GM21526 (cell line): Measurements from ENCODE around the gene FXYD2.

Experiments used
- ATAC-seq: cut with Tn5 transposase; IDR thresholded peaks from one replicate; pipeline ENCODE4 v1.9.1; 2021; ENCODE audit warnings: moderate library complexity; ENCODE audit not compliant: unreplicated experiment, low FRiP score

FXYD2 gene

GRCh38 chr11:117859061-117859460 is 34.5 kb upstream of the FXYD2 start:
- no peak for ATAC-seq

- ATAC-seq = no peak
These were observed 33.3 kb upstream of the FXYD2 start for GRCh38 chr11:117857734-117858414.

- ATAC-seq = no peak
These were observed 31.5 kb upstream of the FXYD2 start for GRCh38 chr11:117855912-117856651.

GRCh38 chr11:117855186-117855845 is 30.8 kb upstream of the FXYD2 start:
- no peak for ATAC-seq

- ATAC-seq = no peak
These were observed 27.8 kb upstream of the FXYD2 start for GRCh38 chr11:117852309-117852708.

- ATAC-seq = no peak
These were observed 27.3 kb upstream of the FXYD2 start for GRCh38 chr11:117851852-117852251.

GRCh38 chr11:117851106-117851505 is 26.6 kb upstream of the FXYD2 start:
- no peak for ATAC-seq

- ATAC-seq = no peak
These were observed 25.4 kb upstream of the FXYD2 start for GRCh38 chr11:117849781-117850414.

- ATAC-seq = no peak
These were observed 19.3 kb upstream of the FXYD2 start for GRCh38 chr11:117843666-117844484.

- no peak for ATAC-seq
These were observed 17.8 kb upstream of the FXYD2 start for GRCh38 chr11:117842131-117842941.

- no peak for ATAC-seq
These were observed 17.0 kb upstream of the FXYD2 start for GRCh38 chr11:117841551-117842031.

- ATAC-seq = no peak
These were observed 16.5 kb upstream of the FXYD2 start for GRCh38 chr11:117840881-117841550.

GRCh38 chr11:117839936-117840813 is 15.6 kb upstream of the FXYD2 start:
- ATAC-seq = no peak

GRCh38 chr11:117839380-117839881 is 14.9 kb upstream of the FXYD2 start:
- ATAC-seq = no peak

- no peak for ATAC-seq
These were observed 14.4 kb upstream of the FXYD2 start for GRCh38 chr11:117838901-117839300.

- ATAC-seq = no peak
These were observed 13.2 kb upstream of the FXYD2 start for GRCh38 chr11:117837791-117838190.

- no peak for ATAC-seq
These were observed 12.7 kb upstream of the FXYD2 start for GRCh38 chr11:117837070-117837776.
